ENCODE measurements around the gene CTXN2.
A peak's percentile ranks its signal among the peaks of the same experiment; 100 is the strongest.

The CTXN2 gene

GRCh38 chr15:48191574-48192225 is at the start of gene CTXN2:
TSS of gene CTXN2 (plus strand) at chr15:48191665. CDS start at chr15:48201301, 9,636 bp downstream.
- DNase-seq, result peak; percentile 60

- no peak for DNase-seq
Observed at GRCh38 chr15:48143856-48144255, 47.6 kb upstream of the CTXN2 start.

DNA sequence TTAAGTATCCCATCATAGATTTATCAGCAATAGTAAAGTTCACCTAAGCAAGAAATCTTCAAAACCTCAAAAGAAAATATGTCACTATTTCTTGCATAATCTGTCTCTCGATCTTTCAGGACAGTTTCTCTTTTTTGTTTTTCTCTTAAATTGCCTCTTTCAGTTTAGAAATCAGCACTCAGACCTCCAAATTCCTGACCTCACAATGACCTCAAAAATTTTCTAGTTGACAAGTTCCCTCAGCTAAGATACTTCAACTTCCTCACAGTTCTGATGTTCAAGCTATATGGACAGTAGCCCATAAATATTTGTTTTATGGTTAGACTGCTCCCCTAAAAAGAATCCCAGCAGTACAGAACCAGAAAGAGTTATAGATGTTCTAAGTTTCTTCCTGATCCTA is 46.6 kb upstream of the CTXN2 start:
- no peak for DNase-seq

DNA sequence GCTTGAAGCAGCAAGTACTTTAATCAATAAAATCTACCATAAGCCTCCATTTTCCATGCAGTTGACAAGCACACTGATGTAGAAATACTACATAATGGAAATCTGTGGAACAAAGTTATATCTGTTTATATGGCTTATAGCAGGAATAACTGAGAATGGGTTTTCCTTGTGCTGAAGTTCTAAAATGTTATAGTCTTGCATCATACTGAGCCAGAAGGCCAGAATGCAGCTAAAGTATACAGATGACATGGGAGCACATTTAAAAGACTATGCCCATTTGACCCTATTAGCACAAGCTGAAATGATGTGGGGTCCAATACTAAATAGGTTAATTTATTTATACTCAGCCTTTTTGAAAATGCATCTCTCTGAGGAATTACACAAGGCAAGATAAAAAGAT is 45.5 kb upstream of the CTXN2 start:
- DNase-seq, result no peak

DNA sequence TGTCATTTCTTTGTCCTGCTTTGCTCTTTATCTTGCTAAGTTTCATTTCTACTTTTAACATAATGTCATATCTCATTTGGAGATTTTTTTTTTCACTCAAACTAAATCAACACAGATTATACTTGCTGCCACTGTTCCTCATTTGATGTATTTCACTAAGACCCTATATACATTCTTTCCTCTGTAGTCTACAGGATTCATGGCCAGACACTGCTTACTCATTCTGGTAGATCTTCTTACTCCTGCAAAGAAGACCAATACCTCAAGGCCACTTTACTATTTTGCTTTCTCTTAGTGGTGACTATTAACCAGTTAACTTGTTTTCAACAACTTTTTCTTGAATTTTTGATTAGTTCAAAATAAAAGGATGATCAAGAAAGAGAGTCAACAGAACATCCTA is 44.1 kb upstream of the CTXN2 start:
- DNase-seq, result no peak

GRCh38 chr15:48149858-48150257 is 41.6 kb upstream of the CTXN2 start:
- no peak for DNase-seq

DNA sequence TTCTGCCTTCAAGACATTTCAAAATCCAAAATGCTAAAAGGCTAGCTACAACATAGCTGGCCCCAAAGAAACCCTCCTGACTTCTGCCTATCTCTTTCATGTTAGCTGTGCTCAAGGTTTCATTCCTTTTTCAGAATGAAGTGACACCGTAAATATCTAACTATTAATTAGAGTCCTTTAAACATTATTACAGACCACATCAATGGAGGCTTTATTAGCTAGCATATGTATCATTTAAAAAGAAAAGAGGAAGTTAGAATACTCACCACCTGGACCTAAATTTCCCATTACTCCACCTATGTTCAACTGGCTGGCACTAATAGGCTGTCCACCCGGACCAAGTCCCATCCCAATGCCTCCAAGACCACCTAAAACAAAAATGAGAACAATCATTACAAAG is 37.9 kb upstream of the CTXN2 start:
- no peak for DNase-seq

DNA sequence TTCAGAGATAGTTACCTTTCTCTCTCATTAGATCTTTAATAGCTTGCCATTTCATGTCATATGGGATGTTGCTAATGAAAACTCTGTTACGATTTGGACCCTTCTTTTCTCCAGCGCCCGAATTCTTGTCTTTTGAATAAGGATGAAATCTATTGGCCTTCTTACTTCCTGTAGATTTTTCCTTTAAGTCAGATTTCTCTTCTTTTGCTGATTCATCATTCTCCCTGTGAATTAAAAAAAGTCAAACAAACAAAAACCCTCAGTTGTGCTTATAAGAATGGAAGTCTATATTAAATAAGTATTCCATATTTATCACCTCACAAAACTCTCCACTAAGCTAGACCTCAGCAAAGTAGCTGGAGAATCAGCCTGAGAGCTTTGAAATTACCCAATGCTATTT is 22.8 kb upstream of the CTXN2 start:
- DNase-seq, result no peak

- DNase-seq, result no peak
Observed at GRCh38 chr15:48170981-48171380, 20.5 kb upstream of the CTXN2 start.

GRCh38 chr15:48175126-48175525 is 16.3 kb upstream of the CTXN2 start:
- no peak for DNase-seq

- DNase-seq, result no peak
Observed at GRCh38 chr15:48176112-48176511, 15.4 kb upstream of the CTXN2 start.

DNA sequence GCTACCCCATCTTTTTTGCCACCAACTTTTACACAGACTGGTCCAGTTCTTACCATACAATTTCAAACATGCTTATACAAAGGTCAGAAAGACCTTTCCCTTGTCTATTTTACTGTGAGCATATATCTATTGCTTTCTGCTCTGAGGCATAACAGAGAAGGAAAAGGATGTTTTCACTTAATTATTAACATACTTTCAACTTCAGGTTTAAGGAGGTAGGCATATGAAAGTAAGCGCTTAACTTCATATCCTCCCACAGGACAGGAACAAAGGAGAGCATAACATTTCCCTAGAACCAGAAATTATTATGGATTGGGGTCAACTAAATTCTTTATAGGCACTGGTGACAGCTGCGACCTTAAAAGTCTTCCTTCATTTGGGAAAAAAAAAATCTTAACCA is 14.5 kb upstream of the CTXN2 start:
- no peak for DNase-seq

GRCh38 chr15:48177383-48177765 is 14.1 kb upstream of the CTXN2 start:
- DNase-seq, result peak; percentile 42

- peak; percentile 54 for DNase-seq
Observed at GRCh38 chr15:48177766-48178647, 13.5 kb upstream of the CTXN2 start, which contains the start of gene MYEF2. TSS of gene MYEF2 (minus strand) at chr15:48178295. CDS start at chr15:48178237, 58 bp downstream.

DNA sequence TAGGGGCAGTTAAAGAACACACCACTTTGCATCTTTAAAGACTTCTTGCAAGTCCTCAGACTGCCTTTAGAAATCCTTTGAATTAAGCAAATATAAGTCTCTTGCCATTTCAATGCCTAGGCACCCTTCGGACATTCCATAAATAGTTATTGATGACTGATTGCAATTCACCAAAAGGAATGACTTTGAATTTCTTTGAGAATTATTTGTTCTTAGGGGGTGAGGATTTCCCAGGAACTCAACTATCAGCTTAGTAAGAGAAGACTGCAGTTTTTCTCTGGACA is 12.9 kb upstream of the CTXN2 start:
- peak; percentile 54 for DNase-seq

GRCh38 chr15:48182749-48183148 is 8.7 kb upstream of the CTXN2 start:
- DNase-seq, result no peak

DNA sequence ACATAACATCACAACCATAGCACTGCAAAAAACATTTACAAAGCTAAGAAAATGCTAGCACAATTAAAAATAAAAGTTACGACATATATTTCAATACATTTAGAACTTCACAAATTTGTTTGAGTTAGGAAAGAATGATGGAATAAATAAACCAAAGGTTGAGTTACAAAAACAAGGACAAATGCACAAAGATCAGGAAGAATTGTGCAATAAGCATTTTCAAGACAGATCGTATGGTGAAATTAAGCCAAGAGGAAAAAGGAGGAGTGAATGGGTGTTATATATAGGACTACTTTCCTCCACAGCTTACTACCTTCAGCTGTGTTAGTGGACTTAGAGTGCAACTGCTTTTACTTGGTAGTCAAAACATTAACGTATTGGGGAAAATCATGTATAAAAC is 5.9 kb upstream of the CTXN2 start:
- no peak for DNase-seq

GRCh38 chr15:48186271-48186670 is 5.2 kb upstream of the CTXN2 start:
- DNase-seq, result no peak

DNA sequence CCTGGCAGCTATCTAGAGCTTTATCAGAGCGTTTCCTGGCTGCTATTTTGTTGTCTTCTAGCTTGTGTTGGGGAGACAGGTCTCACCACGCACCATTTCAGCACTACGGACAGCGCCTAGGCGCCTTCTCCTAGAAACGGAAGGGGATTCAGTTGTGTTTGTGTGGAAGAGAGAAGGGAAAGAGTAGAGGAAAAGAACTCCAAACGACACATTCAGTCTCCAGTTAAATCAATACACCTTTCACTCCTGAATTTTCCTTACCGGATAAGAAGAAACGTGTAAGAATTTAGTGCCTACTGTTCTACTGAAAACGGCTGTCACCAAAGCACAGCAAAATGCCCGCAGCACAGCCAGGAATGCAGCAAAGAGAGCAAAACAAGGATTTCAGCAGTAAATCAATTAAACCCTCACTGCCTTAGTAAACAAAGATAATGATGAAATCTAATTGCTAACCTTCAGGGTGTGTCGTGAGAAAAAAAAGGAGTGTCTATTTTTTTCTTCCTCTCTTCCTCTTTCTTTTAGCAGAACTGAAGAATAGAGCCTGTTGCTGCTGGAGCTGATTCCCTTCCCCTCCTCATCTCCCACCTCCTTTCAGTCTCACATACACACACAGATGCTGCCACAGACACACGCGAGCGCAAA is 412 bp upstream of the CTXN2 start:
- DNase-seq, result peak; percentile 18

DNA sequence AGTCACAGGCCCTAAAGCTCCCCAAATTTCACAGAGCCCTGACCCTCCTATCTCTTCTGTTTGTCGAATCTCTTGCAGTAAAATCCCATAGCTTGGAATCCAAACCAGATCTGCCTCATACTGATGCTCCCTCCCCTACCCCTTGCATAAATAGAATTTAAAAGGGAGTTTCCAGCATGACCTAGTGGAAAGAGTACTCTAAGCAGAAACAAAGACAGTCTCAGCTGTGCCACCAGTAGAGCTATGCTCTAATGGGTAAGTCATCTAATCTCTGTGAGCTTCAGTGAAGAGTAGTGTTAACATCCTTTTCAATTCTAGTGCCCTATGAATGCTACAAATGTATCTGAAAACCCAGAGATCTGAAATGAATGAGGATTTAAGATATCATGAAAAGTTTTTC is 10.6 kb downstream of the CTXN2 start:
- no peak for DNase-seq

DNA sequence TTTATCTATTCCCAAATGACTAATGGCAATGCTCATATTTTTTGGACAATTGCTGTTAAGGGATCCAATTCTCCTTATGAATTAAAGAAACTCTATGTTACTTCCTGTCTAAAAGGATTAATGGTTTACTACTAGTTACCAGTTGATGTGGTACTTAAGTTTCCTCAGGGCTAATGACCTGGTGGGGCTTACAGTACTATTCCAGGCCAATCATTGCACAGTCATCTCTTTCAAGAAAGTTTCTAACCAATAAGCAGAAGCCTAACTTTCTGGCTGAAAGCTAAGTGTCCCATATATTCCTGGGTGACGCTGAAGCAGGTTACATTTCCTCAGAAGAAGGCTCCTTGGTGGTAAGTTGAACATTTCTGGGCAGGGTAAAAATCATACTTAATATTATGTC is 14.5 kb downstream of the CTXN2 start, which contains the start of gene SLC12A1:
Gene SLC12A1, plus strand, starts transcription at position 322 of the 400 bp plus-strand sequence. CDS start 1,418 bp downstream, outside the sequence.
- no peak for DNase-seq

- DNase-seq, result no peak
Observed at GRCh38 chr15:48221261-48221660, 29.8 kb downstream of the CTXN2 start.

- DNase-seq, result no peak
Observed at GRCh38 chr15:48221885-48222284, 30.4 kb downstream of the CTXN2 start.

GRCh38 chr15:48222627-48223026 is 31.2 kb downstream of the CTXN2 start:
- DNase-seq, result no peak
